HS-5 (cell line): ENCODE measurements around the gene CLDN8.

Experiments used
- DNase-seq: peaks from one replicate; pipeline ENCODE4 v3.0.0-alpha.2; 2012; ENCODE audit warnings: low read depth

The CLDN8 gene

GRCh38 chr21:30206551-30207251, 9.2 kb downstream of the CLDN8 start:
- peak; percentile 9 for DNase-seq

- DNase-seq: no peak
These were observed 15.9 kb downstream of the CLDN8 start for GRCh38 chr21:30200000-30200399.

- DNase-seq: peak; percentile 15
These were observed 21.1 kb downstream of the CLDN8 start for GRCh38 chr21:30194701-30195299.

- no peak for DNase-seq
These were observed 22.7 kb downstream of the CLDN8 start for GRCh38 chr21:30193201-30193600.

- no peak for DNase-seq
These were observed 25.3 kb downstream of the CLDN8 start for GRCh38 chr21:30190554-30190953.

GRCh38 chr21:30189773-30190172, 26.1 kb downstream of the CLDN8 start:
- DNase-seq: no peak

GRCh38 chr21:30186242-30186641, 29.7 kb downstream of the CLDN8 start:
- no peak for DNase-seq

- no peak for DNase-seq
These were observed 47.8 kb downstream of the CLDN8 start for GRCh38 chr21:30168086-30168485.

GRCh38 chr21:30166705-30167104, 49.2 kb downstream of the CLDN8 start, which contains the start of gene CLDN17:
CLDN17 (minus strand) TSS chr21:30166805; CDS start chr21:30166617, 188 bp downstream.
- no peak for DNase-seq

GRCh38 chr21:30166171-30166570, 49.7 kb downstream of the CLDN8 start:
- DNase-seq: no peak

GRCh38 chr21:30164796-30165195, 51.1 kb downstream of the CLDN8 start:
- DNase-seq: no peak
